GM18868 (cell line): ENCODE measurements around the gene STARD6.
A peak's percentile ranks its signal among the peaks of the same experiment; 100 is the strongest.
"Not testable (repeated sequence)": the region's sequence is repeated elsewhere in the genome, so short reads cannot be mapped to it uniquely, and the experiment has no call there.

Source experiments
- ATAC-seq: cut with Tn5 transposase; IDR thresholded peaks from one replicate; pipeline ENCODE4 v1.9.1; 2021; ENCODE audit warnings: mild to moderate bottlenecking, moderate library complexity; ENCODE audit not compliant: unreplicated experiment

STARD6 gene

DNA sequence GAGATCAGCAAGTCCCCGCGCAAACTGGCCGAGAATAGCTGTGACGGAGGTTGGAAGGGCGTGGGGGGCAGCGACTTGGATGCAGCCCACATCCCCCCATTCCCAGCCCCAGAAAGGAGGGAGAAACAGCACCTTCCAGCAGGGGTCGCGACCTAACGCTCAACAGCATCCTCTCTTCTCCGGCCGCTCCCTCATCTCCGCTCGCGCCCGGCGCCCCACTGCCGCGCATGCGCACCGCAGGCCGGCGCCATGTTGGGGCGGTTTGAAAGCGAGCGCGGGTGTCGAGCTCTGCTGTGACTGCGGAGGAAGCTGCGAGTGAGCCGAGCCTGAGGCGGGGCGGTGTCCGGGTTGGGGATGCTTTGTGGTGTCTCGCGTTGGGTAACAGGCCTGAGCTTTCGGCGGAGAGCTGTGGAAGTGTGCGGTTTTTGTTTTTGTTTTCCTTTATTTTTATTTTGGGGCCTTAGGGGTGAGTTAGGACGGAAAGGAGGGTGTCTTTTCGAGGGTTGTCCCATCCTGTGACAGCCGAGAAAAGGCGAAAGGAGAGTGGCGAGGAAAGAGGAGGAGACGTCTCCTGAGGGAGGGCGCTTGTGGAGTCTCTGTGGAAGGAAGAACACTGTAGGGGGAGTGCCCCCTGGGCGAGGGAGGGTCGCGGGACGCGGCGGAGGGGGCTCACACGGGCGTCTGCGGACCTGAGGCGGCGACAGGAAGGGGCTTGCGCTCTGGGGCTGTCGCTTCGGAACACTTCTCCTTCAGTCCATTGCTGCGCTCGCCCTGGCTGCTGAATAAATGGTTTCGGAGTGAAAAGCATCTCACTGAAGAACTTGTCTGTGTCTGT lies at the start of gene STARD6, which contains the start of gene C18orf54:
TSS of gene STARD6 (minus strand) at position 199 of the 835 bp plus-strand sequence. CDS start 3,285 bp downstream, outside the sequence.
TSS of gene C18orf54 (plus strand) at position 247 of the 835 bp plus-strand sequence. CDS start 2,667 bp downstream, outside the sequence.
- ATAC-seq: peak; percentile 90

- no peak for ATAC-seq
Measured at GRCh38 chr18:54405290-54405689, 47.6 kb upstream of the STARD6 start.

DNA sequence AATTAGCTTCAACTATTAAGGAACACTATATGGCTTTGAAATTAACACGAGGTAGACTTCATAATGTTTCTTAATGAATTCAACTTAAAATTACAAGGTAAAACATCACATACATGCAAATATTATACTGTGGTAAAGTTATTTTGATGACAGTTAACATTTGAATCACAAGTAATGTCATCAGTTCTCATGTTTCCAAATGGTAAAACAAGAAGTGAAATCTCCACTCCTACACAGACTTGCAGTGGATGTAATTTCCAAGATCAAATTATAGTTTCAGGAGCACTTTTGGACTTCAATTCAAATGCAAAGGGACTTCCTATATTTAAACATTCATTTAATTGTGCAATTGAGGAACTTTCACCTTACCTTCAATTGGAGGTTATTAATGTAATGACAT lies 39.1 kb upstream of the STARD6 start:
- no peak for ATAC-seq

- no peak for ATAC-seq
Measured at GRCh38 chr18:54393648-54394294, 36.1 kb upstream of the STARD6 start.

DNA sequence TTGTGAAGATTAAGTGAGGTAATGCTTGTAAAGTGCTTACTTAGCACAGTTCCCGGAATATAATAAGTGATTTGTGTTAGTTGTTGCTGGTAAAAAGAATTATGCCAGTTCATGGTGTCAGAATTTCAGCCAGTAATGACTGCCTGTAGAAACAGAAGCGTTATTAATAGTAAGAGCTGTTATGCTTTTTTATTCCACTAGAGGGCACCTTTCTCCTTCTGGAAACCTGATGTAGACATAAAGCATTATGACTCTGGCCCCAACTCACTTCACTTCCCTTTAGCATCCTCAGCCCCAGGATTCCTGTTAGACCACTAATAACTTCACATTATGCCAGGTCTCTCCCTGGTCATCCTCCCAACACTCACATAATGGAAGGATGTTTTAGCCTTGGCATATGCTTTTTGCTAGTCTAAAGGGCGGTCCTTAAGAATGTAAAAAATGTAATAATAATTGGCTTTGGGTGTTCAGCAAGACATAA lies 34.9 kb upstream of the STARD6 start:
- peak; percentile 55 for ATAC-seq

DNA sequence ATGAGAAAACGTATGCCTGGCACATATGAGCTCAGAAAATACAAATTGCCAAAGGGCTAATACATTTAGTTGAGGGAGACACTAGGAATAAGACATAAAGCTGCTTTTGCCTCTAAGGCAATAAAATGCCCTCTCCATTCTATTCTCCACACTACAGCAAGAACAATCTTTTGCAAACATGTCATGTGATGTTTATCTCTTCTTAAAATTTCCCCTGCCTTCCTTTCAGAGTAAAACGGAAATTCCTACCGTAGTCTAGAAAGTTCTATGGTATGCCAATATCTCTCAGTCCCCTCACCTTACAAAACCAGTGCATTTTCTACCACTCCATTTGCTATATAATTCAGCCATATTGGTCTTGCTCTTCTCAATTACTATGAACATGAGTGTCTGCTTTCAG lies 33.2 kb upstream of the STARD6 start:
- no peak for ATAC-seq

GRCh38 chr18:54389143-54389505 lies 31.5 kb upstream of the STARD6 start:
- ATAC-seq: peak; percentile 5

GRCh38 chr18:54388203-54389142 lies 30.8 kb upstream of the STARD6 start:
- ATAC-seq: peak; percentile 90

- ATAC-seq: no peak
Measured at GRCh38 chr18:54387631-54388030, 30.0 kb upstream of the STARD6 start.

DNA sequence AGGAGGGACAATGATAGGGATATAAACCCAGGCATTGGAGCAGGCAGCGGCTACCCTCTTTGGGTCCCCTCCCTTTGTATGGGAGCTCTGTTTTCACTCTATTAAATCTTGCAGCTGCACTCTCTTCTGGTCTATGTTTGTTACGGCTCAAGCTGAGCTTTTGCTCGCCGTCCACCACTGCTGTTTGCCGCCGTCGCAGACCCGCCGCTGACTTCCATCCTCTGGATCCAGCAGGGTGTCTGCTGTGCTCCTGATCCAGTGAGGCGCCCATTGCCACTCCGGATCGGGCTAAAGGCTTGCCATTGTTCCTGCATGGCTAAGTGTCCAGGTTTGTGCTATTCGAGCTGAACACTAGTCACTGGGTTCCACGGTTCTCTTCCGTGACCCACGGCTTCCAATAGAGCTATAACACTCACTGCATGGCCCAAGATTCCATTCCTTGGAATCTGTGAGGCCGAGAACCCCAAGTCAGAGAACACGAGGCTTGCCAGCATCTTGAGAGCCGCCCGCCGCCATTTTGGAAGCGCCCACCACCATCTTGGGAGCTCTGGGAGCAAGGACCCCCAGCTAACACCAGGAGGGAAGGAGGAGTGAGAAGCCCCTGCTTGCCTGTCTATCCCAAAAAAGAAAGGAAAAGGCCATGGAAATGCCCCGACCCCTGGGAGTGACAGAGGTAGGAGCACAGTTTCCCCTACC lies 29.3 kb upstream of the STARD6 start:
- not testable (repeated sequence) for ATAC-seq

- no peak for ATAC-seq
Measured at GRCh38 chr18:54386043-54386442, 28.4 kb upstream of the STARD6 start.

DNA sequence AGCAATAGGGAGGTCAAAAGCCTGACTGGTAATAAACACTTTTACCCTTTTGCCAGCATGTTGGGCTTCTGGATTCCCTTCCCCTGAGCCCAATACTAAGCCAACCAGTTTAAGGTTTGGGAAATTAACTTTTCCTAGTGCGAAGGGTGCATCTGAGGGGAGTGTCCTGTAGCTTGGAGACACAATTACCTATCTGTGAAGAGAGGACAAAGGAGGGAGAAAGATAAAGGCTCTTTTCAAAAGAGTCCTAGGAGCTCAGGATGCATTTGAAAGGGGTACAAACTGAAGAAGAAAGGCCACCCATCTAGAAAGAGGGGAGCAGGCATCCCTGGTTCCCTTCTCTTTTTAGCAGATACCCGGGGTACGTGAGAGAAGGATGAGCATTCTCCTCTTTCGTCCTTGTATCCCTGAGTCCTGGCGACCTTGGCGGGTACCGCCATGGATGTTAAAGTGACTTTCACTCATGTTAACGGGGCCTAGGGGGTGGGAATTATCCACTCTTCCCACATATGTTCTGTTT lies 25.1 kb upstream of the STARD6 start:
- ATAC-seq: no peak

DNA sequence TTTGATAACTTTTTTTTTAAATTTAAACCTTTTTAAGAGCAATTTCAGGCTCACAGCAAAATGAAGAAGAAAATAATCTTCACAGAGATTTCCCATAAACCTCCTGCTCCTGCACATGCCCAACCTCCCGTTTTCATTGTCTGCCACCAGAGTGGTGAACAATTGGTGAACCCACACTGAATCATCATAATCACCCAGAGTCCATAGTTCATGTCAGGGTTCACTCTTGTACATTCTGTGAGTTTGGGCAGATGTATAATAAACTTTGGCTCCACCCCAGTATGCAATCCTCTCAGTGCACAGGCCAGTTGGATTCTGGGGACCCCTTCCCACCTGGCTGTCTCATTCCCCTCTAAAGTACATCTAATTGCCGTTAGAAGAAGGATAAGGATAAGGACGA lies 24.4 kb upstream of the STARD6 start:
- ATAC-seq: no peak

- ATAC-seq: no peak
Measured at GRCh38 chr18:54381640-54382039, 24.0 kb upstream of the STARD6 start.

- no peak for ATAC-seq
Measured at GRCh38 chr18:54378057-54378456, 20.4 kb upstream of the STARD6 start.

DNA sequence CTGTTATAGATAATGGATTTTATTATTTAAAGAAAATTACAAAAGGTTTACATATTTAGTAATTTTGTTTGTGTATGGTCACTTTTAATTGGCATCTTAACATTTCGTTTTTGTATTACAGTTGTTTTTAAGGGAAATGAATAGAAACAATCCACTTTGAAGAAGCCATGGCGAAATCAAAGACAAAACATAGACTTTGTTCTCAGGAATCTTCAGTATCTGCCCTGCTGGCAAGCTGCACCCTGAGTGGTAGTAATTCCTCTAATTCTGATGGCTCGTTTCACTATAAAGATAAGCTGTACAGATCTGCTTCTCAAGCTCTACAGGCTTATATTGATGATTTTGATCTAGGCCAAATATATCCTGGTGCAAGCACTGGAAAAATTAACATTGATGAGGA lies 2.7 kb upstream of the STARD6 start:
- ATAC-seq: no peak

DNA sequence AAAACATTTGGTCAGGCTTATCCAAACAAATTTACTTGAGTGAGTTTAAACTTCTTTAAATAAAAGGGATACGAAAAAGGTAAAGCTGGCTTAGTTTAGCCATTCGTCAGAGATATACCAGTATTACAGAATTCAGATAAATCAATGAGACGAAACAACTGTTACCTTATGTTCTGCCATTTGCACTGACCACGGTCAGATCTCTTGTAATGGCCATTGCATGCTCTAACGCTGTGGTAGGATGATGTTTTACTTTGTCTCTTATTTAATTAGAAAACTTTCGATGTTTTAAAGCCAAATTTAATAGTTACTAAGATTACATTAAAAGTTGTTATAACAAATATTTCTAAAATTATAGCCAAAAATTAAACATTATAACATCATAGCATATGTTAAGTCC lies 1.6 kb upstream of the STARD6 start:
- ATAC-seq: no peak

- no peak for ATAC-seq
Measured at GRCh38 chr18:54358495-54359040, 910 bp upstream of the STARD6 start.

DNA sequence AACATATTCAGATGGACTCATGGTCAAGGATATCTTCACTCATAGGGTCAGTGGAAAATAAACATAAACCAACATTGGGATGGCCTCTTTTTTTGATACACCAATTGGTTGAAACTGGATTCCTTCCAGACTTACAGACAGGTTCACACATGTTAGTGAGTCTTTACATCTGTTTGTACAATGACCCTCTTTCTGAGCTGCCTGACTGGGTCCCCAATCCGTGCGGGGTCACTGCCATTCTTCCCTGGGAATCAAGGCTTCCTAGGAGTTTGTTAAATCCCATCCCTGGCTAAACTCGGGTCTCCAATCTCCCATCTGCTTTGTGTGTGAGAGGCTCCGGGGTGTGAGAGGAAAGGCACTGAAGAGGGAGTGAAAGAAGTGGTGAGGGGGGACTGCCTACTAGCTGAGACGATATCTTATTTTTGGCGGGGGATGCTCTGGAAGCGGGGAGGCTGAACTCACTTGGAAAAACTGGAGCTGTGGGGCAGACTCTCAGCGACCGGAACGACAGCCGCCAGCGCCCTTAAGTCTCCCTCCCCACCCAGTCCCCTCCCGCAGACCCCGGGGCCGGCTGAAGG lies 487 bp downstream of the STARD6 start:
- peak; percentile 47 for ATAC-seq
